ENCODE measurements around the gene TOR1AIP2.

DNA sequence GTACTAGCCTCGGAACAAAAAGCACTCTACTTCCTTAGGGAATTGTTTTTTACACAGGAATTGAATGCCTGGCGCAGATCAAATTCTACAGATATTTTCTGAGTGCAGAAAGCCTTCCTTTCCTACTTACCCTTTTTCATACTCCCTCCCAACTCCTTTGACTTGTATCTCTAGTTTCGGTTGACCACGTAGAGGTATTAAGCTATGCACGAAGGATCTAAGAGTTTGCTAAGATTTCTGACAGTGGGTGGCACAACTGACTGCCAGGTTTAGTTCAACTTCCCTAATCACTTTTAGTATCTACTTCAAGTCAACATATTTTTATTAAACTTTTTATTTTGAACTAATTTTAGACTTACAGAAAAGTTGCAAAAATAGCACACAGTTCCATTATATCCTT is 5.0 kb downstream of the TOR1AIP2 start:
- TF ChIP-seq, protein P1, sequence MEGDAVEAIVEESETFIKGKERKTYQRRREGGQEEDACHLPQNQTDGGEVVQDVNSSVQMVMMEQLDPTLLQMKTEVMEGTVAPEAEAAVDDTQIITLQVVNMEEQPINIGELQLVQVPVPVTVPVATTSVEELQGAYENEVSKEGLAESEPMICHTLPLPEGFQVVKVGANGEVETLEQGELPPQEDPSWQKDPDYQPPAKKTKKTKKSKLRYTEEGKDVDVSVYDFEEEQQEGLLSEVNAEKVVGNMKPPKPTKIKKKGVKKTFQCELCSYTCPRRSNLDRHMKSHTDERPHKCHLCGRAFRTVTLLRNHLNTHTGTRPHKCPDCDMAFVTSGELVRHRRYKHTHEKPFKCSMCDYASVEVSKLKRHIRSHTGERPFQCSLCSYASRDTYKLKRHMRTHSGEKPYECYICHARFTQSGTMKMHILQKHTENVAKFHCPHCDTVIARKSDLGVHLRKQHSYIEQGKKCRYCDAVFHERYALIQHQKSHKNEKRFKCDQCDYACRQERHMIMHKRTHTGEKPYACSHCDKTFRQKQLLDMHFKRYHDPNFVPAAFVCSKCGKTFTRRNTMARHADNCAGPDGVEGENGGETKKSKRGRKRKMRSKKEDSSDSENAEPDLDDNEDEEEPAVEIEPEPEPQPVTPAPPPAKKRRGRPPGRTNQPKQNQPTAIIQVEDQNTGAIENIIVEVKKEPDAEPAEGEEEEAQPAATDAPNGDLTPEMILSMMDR (conservative IDR thresholded peaks at IDR 0.05): no peak
- no peak for TF ChIP-seq EZH2 (IDR thresholded peaks at IDR 0.05; ENCODE audit: low read depth)

All from PC-9 (cell line).